ENCODE measurements around the gene CHCHD4. TPM values are rescaled to one million over a fixed set of nuclear protein-coding genes. Genes with fewer than 3 reads are reported as not detected.
"Not testable (repeated sequence)": the region's sequence is repeated elsewhere in the genome, so short reads cannot be mapped to it uniquely, and the experiment has no call there.

CHCHD4 gene
- total RNA-seq, 1 donor from 2014 or later: 24.8 TPM

GRCh38 chr3:14091959-14092358, 32.7 kb downstream of the CHCHD4 start:
- intact Hi-C loops (cut with micrococcal nuclease); H3K9me3 Mint-ChIP-seq; DNase-seq (ENCODE audit: low spot score); H3K36me3 Mint-ChIP-seq (ENCODE audit: low read depth); H3K4me3 Mint-ChIP-seq (ENCODE audit: low read depth); H3K27ac Mint-ChIP-seq; H3K27me3 Mint-ChIP-seq (ENCODE audit: low read depth); H3K4me1 Mint-ChIP-seq (ENCODE audit: low read depth): not testable (repeated sequence)

- H3K4me1 Mint-ChIP-seq (ENCODE audit: low read depth); DNase-seq (ENCODE audit: low spot score); H3K27ac Mint-ChIP-seq; H3K36me3 Mint-ChIP-seq (ENCODE audit: low read depth); H3K9me3 Mint-ChIP-seq; H3K4me3 Mint-ChIP-seq (ENCODE audit: low read depth); H3K27me3 Mint-ChIP-seq (ENCODE audit: low read depth); intact Hi-C loops (cut with micrococcal nuclease): not testable (repeated sequence)
Measured at GRCh38 chr3:14087461-14087860, 37.2 kb downstream of the CHCHD4 start.

- peaks cover 3% of the 10 kb centered on the region for H3K4me1 Mint-ChIP-seq (ENCODE audit: low read depth)
- no peak overlapping the region for H3K4me3 Mint-ChIP-seq (ENCODE audit: low read depth)
- intact Hi-C loops (cut with micrococcal nuclease): no loop called here
- H3K27ac Mint-ChIP-seq: no peak overlapping the region
- peaks cover 17% of the 10 kb centered on the region for H3K9me3 Mint-ChIP-seq
- no peak for DNase-seq (ENCODE audit: low spot score)
- H3K36me3 Mint-ChIP-seq (ENCODE audit: low read depth): no peaks in the 10 kb centered on the region
- H3K27me3 Mint-ChIP-seq (ENCODE audit: low read depth): no peaks in the 10 kb centered on the region
Measured at GRCh38 chr3:14082108-14082657, 42.5 kb downstream of the CHCHD4 start.

DNA sequence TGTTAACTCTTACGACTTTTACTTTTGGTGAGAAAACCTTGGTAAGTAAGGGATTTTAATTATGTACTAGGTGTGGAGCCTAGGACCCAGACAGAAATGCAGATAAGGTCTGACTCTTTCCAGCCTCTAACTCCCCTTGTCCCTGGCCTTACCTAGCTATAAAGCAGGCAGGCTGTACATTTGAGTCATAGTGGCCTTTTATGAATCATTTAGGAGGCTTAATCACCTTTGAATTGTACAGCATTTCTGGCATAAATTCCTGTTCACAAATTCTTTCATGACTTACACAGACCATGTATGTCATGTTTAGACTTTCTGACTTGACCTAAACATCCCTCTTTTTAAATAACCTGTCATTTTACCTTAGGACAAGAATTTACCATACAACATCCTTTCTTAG, 47.4 kb downstream of the CHCHD4 start:
- Mint-ChIP-seq H3K27me3 (ENCODE audit: low read depth) (no peaks in the 10 kb centered on the region), H3K9me3 (peaks cover 20% of the 10 kb centered on the region), H3K4me1 (ENCODE audit: low read depth) (peaks cover 2% of the 10 kb centered on the region), H3K36me3 (ENCODE audit: low read depth) (no peaks in the 10 kb centered on the region), H3K27ac (no peak overlapping the region), H3K4me3 (ENCODE audit: low read depth) (no peak overlapping the region)
- no peak for DNase-seq (ENCODE audit: low spot score)
- intact Hi-C loops (cut with micrococcal nuclease): no loop called here

DNA sequence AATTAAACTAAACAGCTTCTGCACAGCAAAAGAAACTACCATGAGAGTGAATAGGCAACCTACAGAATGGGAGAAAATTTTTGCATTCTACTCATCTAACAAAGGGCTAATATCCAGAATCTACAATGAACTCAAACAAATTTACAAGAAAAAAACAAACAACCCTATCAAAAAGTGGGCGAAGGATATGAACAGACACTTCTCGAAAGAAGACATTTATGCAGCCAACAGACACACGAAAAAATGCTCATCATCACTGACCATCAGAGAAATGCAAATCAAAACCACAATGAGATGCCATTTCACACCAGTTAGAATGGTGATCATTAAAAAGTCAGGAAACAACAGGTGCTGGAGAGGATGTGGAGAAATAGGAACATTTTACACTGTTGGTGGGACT, 49.4 kb downstream of the CHCHD4 start:
- H3K27ac Mint-ChIP-seq; H3K4me1 Mint-ChIP-seq (ENCODE audit: low read depth); H3K36me3 Mint-ChIP-seq (ENCODE audit: low read depth); intact Hi-C loops (cut with micrococcal nuclease); H3K27me3 Mint-ChIP-seq (ENCODE audit: low read depth); H3K4me3 Mint-ChIP-seq (ENCODE audit: low read depth); DNase-seq (ENCODE audit: low spot score): not testable (repeated sequence)
- H3K9me3 Mint-ChIP-seq: peaks cover 18% of the 10 kb centered on the region

GRCh38 chr3:14064910-14065309, 59.8 kb downstream of the CHCHD4 start:
- Mint-ChIP-seq H3K9me3 (no peaks in the 10 kb centered on the region), H3K27ac (no peak overlapping the region), H3K4me1 (ENCODE audit: low read depth) (no peaks in the 10 kb centered on the region), H3K4me3 (ENCODE audit: low read depth) (no peak overlapping the region), H3K36me3 (ENCODE audit: low read depth) (no peaks in the 10 kb centered on the region), H3K27me3 (ENCODE audit: low read depth) (peaks cover 3% of the 10 kb centered on the region)
- intact Hi-C loops (cut with micrococcal nuclease): no loop called here
- DNase-seq (ENCODE audit: low spot score): no peak

DNA sequence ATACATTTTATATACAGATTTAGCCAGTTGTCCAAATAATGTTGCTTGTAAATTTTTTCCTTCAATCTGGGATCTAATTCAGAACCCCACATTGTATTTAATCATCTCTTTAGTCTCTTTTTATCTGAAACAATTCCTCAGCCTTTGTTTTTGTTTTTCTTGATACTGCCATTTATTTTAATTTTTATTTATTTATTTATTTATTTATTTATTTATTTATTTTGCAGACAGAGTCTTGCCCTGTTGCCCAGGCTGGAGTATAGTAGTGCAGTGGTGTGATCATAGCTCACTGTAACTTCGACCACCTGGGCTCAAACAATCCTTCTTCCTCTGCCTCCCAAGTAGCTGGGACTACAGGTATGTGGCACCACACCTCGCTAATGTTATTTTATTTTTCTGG, 61.5 kb downstream of the CHCHD4 start:
- Mint-ChIP-seq H3K4me3 (ENCODE audit: low read depth) (no peak overlapping the region), H3K27ac (no peak overlapping the region), H3K9me3 (no peaks in the 10 kb centered on the region), H3K27me3 (ENCODE audit: low read depth) (peaks cover 3% of the 10 kb centered on the region), H3K36me3 (ENCODE audit: low read depth) (no peaks in the 10 kb centered on the region), H3K4me1 (ENCODE audit: low read depth) (no peaks in the 10 kb centered on the region)
- intact Hi-C loops (cut with micrococcal nuclease): no loop called here
- no peak for DNase-seq (ENCODE audit: low spot score)

Other genes starting within 250 kb of the CHCHD4 start
- gene WNT7A, start 244.8 kb downstream of the CHCHD4 start, total RNA-seq: not detected in 2 replicates
- gene TMEM43, start 182 bp upstream of the CHCHD4 start, total RNA-seq: 36.7 and 39.2 TPM in 2 replicates
- gene XPC, start 53.7 kb upstream of the CHCHD4 start, total RNA-seq: 31.4 and 33.2 TPM in 2 replicates
- gene LSM3, start 53.9 kb upstream of the CHCHD4 start, total RNA-seq: 15.1 and 18.3 TPM in 2 replicates

Measured in activated T-helper 2 cell treated with anti-CD3 and anti-CD28 coated beads, Interferon-gamma antibody, Interleukin-2, Interleukin-4, amounts not matched to agents 10 μg/mL and 5 μg/mL and 100 μg/mL, durations not matched to agents 14 hours and 24 hours and 36 hours (primary cell).